Stomach smooth muscle (tissue), 2 donors: ENCODE results near the gene MYO3B.

Experiments used
- H3K27ac ChIP-seq: one replicate; pipeline ENCODE4 v1.7.0; 2013; ENCODE audit warnings: mild to moderate bottlenecking, low read length, inconsistent platforms
- H3K27me3 ChIP-seq, 2 donors: one replicate each; pipeline ENCODE4 v1.7.0; 2013; ENCODE audit warnings: low read length in 2 of 2; ENCODE audit not compliant: insufficient read depth in 2 of 2, control insufficient read depth in 1 of 2
- H3K36me3 ChIP-seq, 2 donors: one replicate each; pipeline ENCODE4 v1.7.0; 2013; ENCODE audit warnings: low read length in 2 of 2; ENCODE audit not compliant: control insufficient read depth in 2 of 2, insufficient read depth in 2 of 2
- H3K4me1 ChIP-seq: one replicate; pipeline ENCODE4 v1.7.0; 2013; ENCODE audit warnings: low read length; ENCODE audit not compliant: control insufficient read depth, insufficient read depth
- H3K4me3 ChIP-seq, 2 donors: one replicate each; pipeline ENCODE4 v1.7.0; 2013; ENCODE audit warnings: low read length in 2 of 2
- H3K9ac ChIP-seq, 2 donors: one replicate each; pipeline ENCODE4 v1.7.0; 2013; ENCODE audit warnings: low read length in 2 of 2, mild to moderate bottlenecking in 1 of 2
- H3K9me3 ChIP-seq, 2 donors: one replicate each; pipeline ENCODE4 v1.7.0; 2013; ENCODE audit warnings: low read length in 2 of 2; ENCODE audit not compliant: control insufficient read depth in 2 of 2
- donor health status: healthy.
- donor health status: Pancreatic carcinoma.

Gene MYO3B, protein sequence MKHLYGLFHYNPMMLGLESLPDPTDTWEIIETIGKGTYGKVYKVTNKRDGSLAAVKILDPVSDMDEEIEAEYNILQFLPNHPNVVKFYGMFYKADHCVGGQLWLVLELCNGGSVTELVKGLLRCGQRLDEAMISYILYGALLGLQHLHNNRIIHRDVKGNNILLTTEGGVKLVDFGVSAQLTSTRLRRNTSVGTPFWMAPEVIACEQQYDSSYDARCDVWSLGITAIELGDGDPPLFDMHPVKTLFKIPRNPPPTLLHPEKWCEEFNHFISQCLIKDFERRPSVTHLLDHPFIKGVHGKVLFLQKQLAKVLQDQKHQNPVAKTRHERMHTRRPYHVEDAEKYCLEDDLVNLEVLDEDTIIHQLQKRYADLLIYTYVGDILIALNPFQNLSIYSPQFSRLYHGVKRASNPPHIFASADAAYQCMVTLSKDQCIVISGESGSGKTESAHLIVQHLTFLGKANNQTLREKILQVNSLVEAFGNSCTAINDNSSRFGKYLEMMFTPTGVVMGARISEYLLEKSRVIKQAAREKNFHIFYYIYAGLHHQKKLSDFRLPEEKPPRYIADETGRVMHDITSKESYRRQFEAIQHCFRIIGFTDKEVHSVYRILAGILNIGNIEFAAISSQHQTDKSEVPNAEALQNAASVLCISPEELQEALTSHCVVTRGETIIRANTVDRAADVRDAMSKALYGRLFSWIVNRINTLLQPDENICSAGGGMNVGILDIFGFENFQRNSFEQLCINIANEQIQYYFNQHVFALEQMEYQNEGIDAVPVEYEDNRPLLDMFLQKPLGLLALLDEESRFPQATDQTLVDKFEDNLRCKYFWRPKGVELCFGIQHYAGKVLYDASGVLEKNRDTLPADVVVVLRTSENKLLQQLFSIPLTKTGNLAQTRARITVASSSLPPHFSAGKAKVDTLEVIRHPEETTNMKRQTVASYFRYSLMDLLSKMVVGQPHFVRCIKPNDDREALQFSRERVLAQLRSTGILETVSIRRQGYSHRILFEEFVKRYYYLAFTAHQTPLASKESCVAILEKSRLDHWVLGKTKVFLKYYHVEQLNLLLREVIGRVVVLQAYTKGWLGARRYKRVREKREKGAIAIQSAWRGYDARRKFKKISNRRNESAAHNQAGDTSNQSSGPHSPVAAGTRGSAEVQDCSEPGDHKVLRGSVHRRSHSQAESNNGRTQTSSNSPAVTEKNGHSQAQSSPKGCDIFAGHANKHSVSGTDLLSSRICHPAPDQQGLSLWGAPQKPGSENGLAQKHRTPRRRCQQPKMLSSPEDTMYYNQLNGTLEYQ (N-terminal part only)

GRCh38 chr2:170177950-170178781, at the start of gene MYO3B:
TSS of gene MYO3B (plus strand) at chr2:170178147. CDS start at chr2:170178288, 141 bp downstream.
- H3K9ac ChIP-seq, result no peak within 1 kb of the TSS
- H3K27ac ChIP-seq, result no peak within 1 kb of the TSS
- H3K27me3 ChIP-seq, result no peaks in the 10 kb centered on the region
- H3K4me1 ChIP-seq, result no peaks in the 10 kb centered on the region
- H3K36me3 ChIP-seq, result no peaks in the 10 kb centered on the region
- H3K4me3 ChIP-seq, result no peak within 1 kb of the TSS
- H3K9me3 ChIP-seq, result no peaks in the 10 kb centered on the region

- Histone ChIP-seq H3K36me3 (no peaks in the 10 kb centered on the region), H3K27me3 (no peaks in the 10 kb centered on the region), H3K27ac (no peak overlapping the region), H3K4me3 (no peak overlapping the region), H3K4me1 (no peaks in the 10 kb centered on the region), H3K9ac (no peak overlapping the region), H3K9me3 (no peaks in the 10 kb centered on the region)
Measured at GRCh38 chr2:170139276-170139967, 38.5 kb upstream of the MYO3B start.

DNA sequence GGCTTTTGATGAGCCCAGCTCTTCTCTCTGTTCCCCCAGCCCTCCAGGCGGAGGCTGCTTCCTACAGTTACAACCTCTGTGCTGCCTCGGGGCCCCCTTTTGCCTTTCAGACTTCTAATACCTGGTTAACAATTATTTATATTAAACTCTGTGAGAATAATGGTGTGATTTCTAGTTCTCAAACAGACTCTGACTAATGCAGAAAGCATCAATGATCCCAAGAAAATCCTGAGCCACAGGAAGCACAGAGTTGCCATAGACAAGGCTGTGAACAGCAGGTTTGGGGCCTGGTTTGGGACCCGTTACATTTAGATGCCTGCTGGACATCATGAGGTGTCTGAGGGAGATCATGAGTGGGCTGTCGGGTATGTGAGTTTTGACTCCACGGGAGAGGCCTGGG, 37.4 kb upstream of the MYO3B start:
- H3K36me3 ChIP-seq, result no peaks in the 10 kb centered on the region
- no peak overlapping the region for H3K4me3 ChIP-seq
- H3K27ac ChIP-seq, result no peak overlapping the region
- no peaks in the 10 kb centered on the region for H3K27me3 ChIP-seq
- no peaks in the 10 kb centered on the region for H3K4me1 ChIP-seq
- no peak overlapping the region for H3K9ac ChIP-seq
- H3K9me3 ChIP-seq, result no peaks in the 10 kb centered on the region

- H3K9me3 ChIP-seq, result no peaks in the 10 kb centered on the region
- H3K4me3 ChIP-seq, result no peak overlapping the region
- H3K27me3 ChIP-seq, result no peaks in the 10 kb centered on the region
- H3K27ac ChIP-seq, result no peak overlapping the region
- no peaks in the 10 kb centered on the region for H3K36me3 ChIP-seq
- no peak overlapping the region for H3K9ac ChIP-seq
- H3K4me1 ChIP-seq, result no peaks in the 10 kb centered on the region
Measured at GRCh38 chr2:170141865-170142264, 36.1 kb upstream of the MYO3B start.

- Histone ChIP-seq H3K27me3 (no peaks in the 10 kb centered on the region), H3K4me3 (no peak overlapping the region), H3K27ac (no peak overlapping the region), H3K4me1 (no peaks in the 10 kb centered on the region), H3K36me3 (no peaks in the 10 kb centered on the region), H3K9me3 (no peaks in the 10 kb centered on the region), H3K9ac (no peak overlapping the region)
Measured at GRCh38 chr2:170142502-170142901, 35.4 kb upstream of the MYO3B start.

DNA sequence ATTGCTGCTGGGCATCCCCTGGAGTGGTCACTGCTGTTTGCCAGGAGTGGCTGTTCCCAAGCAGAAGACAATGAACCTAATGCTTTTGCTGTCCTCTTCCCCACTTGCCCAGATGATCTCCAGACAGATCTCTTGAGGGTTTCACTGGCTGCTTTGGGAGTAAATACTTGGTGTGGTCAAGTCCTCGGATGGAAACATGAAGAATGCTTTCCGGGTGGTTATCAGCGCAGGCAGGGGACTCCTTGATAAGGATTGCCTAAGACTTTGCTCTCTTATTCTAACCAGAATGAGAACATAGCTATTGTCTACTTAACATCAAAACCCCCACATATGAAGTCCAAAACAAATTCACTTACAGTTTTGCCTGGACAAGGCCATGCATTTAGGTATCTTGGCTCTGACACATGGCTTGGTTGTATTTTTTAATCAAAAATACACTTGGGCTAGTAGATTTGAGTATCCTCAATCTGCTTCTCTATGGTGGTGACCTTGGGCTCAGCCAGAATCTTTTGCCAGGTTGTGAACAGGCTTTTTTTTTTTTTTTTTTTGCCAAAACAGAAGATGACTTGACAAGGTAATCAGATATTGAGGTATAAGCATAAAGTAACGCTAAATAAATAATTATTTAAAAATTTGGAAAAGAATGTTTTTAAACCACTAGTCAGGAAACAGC, 34.8 kb upstream of the MYO3B start:
- H3K9ac ChIP-seq, result no peak overlapping the region
- H3K27me3 ChIP-seq, result no peaks in the 10 kb centered on the region
- H3K4me1 ChIP-seq, result no peaks in the 10 kb centered on the region
- no peak overlapping the region for H3K4me3 ChIP-seq
- H3K36me3 ChIP-seq, result no peaks in the 10 kb centered on the region
- no peaks in the 10 kb centered on the region for H3K9me3 ChIP-seq
- H3K27ac ChIP-seq, result no peak overlapping the region

GRCh38 chr2:170144761-170145160, 33.2 kb upstream of the MYO3B start:
- Histone ChIP-seq H3K27ac (no peak overlapping the region), H3K27me3 (no peaks in the 10 kb centered on the region), H3K9me3 (no peaks in the 10 kb centered on the region), H3K9ac (no peak overlapping the region), H3K36me3 (no peaks in the 10 kb centered on the region), H3K4me1 (no peaks in the 10 kb centered on the region), H3K4me3 (no peak overlapping the region)

DNA sequence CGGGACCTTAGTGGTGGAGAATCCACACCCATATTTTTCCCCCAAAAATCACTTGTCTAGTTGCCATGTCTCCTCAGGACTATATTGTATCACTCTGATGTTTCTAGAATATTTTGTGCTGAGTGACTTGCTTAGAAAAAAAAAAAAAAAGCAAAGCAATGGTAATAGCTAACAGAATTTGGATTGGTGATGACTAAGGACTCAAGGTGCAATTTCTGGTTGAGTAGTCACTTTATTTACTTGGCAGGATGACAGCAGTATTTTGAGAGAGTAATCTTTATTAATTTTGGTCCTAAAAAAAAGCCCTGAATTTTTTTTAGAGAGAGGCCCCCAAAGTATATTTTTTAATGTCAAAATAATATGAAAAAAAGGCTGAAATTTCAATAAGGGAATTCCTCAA, 32.8 kb upstream of the MYO3B start:
- Histone ChIP-seq H3K27ac (no peak overlapping the region), H3K27me3 (no peaks in the 10 kb centered on the region), H3K36me3 (no peaks in the 10 kb centered on the region), H3K9me3 (no peaks in the 10 kb centered on the region), H3K4me3 (no peak overlapping the region), H3K4me1 (no peaks in the 10 kb centered on the region), H3K9ac (no peak overlapping the region)

DNA sequence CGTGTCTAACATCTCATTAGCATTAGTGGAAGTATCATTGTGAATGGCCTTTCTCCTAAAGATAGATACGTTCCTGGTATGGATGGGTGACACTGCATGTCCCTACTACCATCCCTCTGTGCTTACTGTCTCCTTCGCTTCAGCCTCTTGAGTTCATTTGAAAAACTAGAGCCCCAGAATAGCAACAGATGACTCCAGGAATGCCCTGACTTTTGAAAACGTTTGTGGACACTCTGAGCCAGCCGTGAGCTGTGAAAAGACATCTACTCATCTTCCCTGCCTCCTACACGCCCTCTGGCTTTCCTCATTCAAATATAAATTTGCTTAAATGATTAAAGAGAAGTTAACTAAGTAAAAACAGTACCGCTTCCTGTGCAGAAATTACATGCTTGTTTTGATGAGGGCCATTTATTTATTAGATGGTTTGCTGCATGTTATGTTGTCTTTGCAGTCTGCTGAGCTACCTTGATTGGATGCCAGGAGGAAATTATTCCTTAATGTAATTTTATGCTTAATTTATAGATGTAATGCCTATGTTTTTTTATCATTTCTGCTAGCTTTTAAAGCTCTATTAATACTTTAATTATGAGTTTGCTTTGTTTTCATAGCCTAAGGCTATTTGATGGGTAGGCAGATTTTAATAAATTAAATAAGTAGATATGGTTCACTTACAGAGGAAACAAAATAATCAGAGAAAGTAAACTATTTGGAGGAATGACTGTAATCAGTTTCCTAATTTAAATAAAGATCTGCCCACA, 32.1 kb upstream of the MYO3B start:
- H3K27ac ChIP-seq, result no peak overlapping the region
- no peaks in the 10 kb centered on the region for H3K36me3 ChIP-seq
- H3K27me3 ChIP-seq, result no peaks in the 10 kb centered on the region
- H3K4me1 ChIP-seq, result no peaks in the 10 kb centered on the region
- no peaks in the 10 kb centered on the region for H3K9me3 ChIP-seq
- H3K9ac ChIP-seq, result no peak overlapping the region
- no peak overlapping the region for H3K4me3 ChIP-seq
